MG63 (cell line): ENCODE data around the gene GLE1. TPM values are rescaled to one million over a fixed set of nuclear protein-coding genes. Genes with fewer than 3 reads are reported as not detected.

Experiments
- total RNA-seq: library from RNA; depleted of rRNA; stranded (reverse); fragments of >200 nt; shearing (Covaris generic); gene quantifications from 2 replicates; pipeline ENCODE4 v1.2.3, GENCODE V29; 2014; ENCODE audit warnings: low replicate concordance; rRNA removed

The GLE1 gene
- total RNA-seq, 1 experiment from 2014 or later: 58.5 TPM

Other genes with a start within 250 kb of the GLE1 start
- 51.0 and 70.3 TPM in 2 replicates for gene GOLGA2, start 228.7 kb upstream of the GLE1 start, total RNA-seq
- 24.1 and 42.3 TPM in 2 replicates for gene SWI5, start 228.4 kb upstream of the GLE1 start, total RNA-seq
- 12.3 and 26.9 TPM in 2 replicates for gene TRUB2, start 182.3 kb upstream of the GLE1 start, total RNA-seq
- gene COQ4, start 181.9 kb upstream of the GLE1 start, total RNA-seq: 18.7 and 36.6 TPM in 2 replicates
- gene SLC27A4, start 164.2 kb upstream of the GLE1 start, total RNA-seq: 10.9 and 31.1 TPM in 2 replicates
- 98.8 and 101 TPM in 2 replicates for gene URM1, start 133.3 kb upstream of the GLE1 start, total RNA-seq
- 8.9 and 10.4 TPM in 2 replicates for gene CERCAM, start 83.9 kb upstream of the GLE1 start, total RNA-seq
- gene ODF2, start 48.7 kb upstream of the GLE1 start, total RNA-seq: 28.3 and 46.9 TPM in 2 replicates
- gene SPTAN1, start 47.9 kb downstream of the GLE1 start, total RNA-seq: 82.6 and 111 TPM in 2 replicates
- 117 and 122 TPM in 2 replicates for gene DYNC2I2, start 152.1 kb downstream of the GLE1 start, total RNA-seq
- gene SET, start 184.5 kb downstream of the GLE1 start, total RNA-seq: 782 and 1,015 TPM in 2 replicates
- 10.2 and 10.5 TPM in 2 replicates for gene PKN3, start 197.8 kb downstream of the GLE1 start, total RNA-seq
- gene ZDHHC12, start 219.4 kb downstream of the GLE1 start, total RNA-seq: 22.7 and 26.6 TPM in 2 replicates